ENCODE measurements around the gene GLTPD2.
A peak's percentile ranks its signal among the peaks of the same experiment; 100 is the strongest.

GLTPD2 gene

DNA sequence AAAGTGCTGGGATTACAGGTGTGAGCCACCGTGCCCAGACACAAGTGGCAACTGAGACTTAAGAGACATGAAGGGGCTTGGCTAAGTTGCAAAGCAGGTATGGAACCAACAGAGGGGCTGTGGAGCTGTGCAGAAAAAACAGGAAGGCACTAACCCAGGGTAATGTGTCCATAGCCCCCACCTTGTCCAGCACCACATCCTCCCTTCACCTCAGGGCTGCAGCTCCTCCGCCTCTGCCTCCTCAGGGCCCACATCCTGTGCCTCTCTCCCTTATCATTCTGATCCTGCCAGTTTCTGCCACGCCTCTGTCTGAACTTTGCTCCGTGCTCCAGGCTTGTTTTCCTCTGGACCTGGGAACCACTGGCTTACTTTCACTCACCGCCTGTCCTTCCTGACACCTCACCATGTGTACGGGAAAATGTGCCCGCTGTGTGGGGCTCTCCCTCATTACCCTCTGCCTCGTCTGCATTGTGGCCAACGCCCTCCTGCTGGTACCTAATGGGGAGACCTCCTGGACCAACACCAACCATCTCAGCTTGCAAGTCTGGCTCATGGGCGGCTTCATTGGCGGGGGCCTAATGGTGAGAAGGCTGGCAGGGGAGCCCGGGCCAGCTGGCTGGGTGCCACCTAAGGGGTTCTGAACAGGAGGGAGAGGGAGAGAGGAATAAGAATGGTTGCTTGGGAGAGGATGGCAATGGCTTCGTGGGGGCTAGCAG lies 17.1 kb upstream of the GLTPD2 start, which contains the start of gene TM4SF5:
TM4SF5 (plus strand) TSS at position 368 of the 716 bp plus-strand sequence; CDS start at position 405, 37 bp downstream.
- DNase-seq, result no peak

DNA sequence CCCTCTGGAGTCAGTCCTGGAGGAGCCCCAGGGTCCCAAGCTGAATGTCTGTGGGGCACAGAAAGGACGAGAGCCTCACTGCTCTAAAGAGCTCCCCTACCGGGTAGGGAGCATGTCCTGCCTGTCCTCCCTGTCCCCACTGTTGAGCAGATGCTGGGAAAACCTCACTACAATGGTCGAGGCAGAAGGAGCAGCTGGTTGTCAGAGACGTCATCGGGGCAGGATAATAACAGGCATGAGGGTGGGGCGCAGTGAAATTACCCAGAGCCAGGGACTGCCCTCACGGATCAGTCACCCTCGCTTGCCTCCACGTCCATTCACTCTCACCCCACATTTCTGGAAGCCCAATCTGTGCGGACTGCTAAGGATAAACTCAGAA lies 16.5 kb upstream of the GLTPD2 start:
- no peak for DNase-seq

DNA sequence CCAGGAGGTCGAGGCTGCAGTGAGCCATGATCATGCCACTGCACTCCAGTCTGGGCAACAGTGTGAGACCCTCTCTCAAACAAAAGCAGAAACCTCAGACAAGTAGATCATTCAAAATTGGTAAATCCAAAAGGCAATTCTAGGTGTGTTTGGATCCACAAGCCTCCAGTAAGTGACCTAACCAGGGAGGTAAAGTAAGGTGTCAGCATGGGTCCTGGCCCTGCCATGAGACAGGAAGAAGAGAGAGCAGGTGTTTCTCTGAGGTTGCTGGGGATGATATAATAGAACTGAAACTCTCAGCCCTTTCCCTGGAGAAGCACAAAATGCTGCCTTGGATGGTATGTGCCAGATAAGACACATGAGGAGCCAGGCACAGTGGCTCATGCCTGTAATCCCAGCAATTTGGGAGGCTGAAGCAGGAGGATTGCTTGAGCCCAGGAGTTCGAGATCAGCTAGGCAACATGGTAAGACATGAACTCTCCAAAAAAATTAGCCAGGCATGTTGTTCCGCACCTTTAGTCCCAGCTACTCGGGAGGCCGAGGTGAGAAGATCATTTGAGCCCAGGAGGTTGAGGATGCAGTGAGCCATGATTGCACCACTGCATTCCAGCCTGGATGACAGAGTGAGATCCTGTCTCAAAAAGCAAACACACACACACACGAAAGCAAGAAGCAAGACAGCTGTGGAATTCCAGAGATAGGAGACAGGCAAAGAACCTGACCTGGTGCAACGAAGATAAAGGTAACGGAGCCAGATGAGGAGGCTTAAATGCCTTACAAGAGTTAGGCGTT lies 10.6 kb upstream of the GLTPD2 start:
- DNase-seq, result no peak

DNA sequence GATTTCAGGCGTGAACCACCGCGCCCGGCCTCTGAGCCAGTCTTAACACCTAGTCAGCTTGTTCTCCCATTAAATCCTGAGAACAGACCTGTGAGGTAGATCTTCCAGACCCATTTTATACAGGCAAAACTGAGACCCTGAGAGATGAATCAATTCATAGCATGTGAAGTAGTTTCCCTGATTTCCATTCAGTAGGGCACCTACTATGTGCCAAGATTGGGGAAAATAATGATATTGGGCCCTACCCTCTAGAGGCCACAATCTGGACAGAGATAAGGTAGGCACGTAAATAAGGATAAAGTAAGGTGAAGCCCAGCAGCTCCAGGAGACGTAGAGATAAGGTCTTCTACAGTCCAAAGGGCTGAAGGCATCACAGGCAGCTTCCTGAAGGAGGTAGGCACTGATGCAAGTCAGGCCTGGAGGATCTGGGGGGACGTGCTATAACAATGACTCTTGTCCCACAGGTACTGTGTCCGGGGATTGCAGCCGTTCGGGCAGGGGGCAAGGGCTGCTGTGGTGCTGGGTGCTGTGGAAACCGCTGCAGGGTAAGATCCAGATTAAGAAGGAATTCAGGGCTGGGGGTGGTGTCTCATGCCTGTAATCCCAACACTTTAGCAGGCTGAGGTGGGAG lies 8.3 kb upstream of the GLTPD2 start:
- no peak for DNase-seq

DNA sequence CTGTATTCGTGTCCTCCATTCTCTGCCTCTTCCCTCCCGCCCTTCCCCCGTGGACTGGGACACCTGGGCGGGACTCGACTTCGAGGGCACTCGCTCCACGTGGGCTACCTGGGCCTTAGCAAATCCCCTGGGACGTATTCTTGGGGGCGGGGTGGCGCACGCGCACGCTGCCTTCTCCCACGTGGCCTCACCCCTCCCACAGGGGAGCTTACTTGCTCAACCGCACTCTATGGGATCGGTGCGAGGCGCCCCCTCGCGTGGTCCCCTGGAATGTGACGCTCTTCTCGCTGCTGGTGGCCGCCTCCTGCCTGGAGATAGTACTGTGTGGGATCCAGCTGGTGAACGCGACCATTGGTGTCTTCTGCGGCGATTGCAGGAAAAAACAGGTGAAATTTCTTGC lies 6.1 kb upstream of the GLTPD2 start:
- peak; percentile 53 to 70 (median 60) for DNase-seq

DNA sequence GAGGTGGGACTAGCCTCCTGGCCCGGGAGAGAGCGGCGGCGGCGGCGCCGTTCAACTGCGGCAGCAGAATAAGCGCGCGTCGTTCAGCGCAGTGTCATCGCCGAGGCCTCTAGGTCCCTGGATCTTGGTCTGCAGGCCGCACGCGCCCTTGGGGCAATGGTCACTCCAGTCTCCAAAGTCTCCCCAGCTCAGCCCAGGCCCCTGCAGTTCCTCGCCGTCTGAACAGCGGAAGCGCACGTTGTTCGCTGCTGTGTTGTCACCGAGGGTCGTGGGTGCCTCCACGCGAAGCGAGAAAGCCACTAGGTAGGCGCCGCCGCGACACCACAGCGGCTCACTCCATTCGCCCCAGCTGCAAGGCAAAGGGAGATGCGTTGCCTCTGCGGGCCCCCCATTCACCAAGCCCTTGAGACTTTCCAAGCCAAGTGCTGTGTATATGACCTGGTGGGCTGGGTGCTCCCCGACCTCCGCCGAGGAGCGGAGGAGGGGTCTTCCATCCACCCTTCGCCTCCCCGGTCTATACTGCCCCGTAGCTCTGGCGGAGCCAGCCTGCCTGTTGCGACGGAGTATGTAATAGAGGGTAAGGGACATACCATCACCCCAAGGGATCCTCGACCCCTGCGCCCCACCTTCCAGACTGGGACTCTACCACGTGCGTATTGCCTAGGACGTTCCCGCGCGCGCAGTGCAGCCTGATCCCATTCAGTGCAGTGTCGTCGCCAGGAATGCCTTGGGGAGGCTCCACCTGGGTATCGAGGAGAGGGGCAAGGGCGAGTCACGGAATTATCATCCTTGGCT lies 3.3 kb upstream of the GLTPD2 start:
- peak in 3 of 4 experiments; percentile 26 to 53 (median 36) for DNase-seq

DNA sequence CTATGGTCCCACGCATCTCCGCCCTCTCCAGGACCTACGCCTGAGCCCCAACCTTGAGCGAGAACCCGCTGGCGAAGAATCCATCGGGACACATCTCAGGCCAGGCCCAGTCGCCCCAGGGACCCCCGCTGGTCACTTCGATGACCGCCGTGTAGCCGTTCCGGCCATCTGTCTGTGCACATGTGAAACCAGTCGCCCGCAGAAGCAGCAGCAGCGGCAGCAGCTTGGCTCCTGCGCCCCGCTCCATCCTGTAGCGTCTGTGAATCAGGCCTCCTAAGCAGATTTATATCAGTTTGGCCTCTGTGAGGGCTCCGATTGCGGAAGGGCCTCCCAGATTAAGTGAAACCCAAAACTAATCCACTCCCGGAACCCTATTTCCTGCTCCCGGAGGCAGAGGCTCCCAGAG lies 2.7 kb upstream of the GLTPD2 start, which contains the start of gene VMO1:
VMO1 (minus strand) TSS at position 259 of the 406 bp plus-strand sequence; CDS start at position 247, 12 bp downstream.
- DNase-seq, result peak; percentile 36 to 58 (median 44)

DNA sequence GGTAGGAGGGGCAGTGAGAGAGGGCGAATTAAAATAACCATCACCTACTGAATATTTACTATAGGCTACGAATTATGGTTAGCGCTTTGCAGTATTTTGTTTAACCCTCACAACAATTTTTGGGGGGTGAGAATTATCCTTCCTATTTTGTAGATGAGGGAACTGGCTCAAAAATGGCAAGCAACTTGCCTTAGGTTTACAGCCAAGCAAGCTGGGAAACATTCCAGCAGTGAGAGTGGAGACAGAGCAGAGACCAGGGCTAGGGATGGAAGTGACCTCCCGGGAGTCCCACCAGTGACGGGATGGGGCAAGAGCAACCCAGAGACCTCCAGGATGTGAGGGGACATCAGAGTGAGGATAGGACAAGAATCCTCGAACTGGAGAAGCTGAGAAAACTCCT lies 2.2 kb upstream of the GLTPD2 start:
- no peak for DNase-seq

DNA sequence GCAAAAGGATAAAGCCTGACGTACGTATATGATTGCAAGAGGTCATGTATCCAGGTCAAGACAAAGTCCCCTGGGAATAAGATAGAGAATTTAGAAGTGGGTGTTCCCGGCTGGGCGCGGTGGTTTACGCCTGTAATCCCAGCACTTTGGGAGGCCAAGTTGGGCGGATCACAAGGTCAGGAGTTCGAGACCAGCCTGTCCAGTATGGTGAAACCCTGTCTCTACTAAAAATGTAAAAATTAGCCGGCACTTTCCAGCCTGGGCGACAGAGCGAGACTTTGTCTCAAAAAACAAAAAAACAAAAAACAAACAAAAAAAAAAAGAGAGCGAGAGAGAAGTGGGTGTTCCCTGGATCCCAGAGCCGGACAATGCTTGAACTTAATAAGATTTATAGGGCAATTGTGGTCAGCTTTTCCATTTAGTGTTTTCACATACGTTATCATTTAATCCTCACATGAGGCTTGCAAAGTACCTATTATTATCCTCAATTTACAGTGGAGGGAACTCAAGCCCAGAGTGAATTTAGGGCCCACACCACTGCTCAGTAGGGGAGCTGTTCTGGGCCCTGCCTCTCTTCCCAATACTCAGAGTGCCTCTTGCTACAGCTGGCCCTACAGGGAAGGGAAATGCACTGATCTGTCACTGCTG lies 481 bp upstream of the GLTPD2 start:
- DNase-seq, result peak in 1 of 4 experiments; percentile 21

DNA sequence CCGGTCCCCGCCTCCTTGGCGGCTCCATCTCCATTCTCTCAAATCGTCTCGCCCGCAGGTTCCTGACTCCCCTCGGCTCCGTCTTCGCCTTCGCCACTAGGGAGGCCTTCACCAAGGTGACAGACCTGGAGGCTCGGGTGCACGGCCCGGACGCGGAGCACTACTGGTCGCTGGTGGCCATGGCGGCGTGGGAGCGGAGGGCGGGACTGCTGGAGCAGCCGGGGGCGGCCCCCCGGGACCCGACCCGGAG lies 862 bp downstream of the GLTPD2 start:
- no peak for DNase-seq

DNA sequence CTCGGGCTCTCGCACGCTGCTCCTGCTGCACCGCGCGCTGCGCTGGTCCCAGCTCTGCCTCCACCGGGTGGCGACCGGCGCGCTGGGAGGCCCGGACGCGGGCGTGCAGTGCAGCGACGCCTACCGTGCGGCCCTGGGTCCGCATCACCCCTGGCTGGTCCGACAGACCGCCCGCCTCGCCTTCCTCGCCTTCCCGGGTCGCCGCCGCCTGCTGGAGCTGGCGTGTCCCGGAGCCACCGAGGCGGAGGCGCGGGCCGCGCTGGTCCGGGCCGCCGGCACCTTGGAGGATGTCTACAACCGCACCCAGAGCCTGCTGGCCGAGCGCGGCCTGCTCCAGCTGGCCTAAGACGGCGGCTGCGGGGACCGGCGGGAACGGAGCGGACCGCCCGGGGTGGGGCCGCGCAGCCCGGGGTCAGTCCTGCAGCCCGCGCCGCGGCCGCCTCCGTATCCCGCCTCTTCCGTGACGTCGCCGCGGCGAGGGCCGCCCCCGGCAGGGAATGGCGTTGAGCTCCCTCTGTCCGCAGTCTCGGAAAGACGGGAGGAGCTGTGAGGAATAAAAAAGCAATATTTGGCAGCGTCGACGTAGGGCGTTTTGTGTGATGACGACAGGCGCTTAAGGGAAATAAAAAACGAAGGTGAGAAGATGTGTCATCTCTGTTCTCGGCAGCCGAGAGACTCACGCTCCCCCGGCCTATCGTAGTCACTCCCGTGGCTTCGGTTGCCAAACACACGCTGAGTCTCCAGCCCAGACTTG lies 1.4 kb downstream of the GLTPD2 start:
- peak; percentile 88 to 95 (median 92) for DNase-seq

DNA sequence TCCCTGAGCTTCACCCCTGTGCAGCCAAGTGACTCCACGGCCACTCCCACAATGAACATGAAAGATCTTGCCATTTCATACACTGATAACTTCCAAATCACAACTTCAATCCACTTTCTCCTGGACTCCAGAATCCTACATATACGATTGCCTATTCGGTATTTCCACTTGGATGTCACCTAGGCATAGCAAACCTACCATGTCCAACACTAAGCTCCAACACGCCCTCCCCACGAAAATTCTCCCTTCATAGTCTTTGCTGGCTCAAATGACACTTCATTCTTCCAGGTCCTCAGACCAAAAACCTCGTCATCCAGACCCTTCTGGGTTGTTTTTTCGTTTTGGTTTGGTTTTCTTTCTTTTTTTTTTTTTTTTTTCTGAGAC lies 1.9 kb downstream of the GLTPD2 start:
- DNase-seq, result no peak

DNA sequence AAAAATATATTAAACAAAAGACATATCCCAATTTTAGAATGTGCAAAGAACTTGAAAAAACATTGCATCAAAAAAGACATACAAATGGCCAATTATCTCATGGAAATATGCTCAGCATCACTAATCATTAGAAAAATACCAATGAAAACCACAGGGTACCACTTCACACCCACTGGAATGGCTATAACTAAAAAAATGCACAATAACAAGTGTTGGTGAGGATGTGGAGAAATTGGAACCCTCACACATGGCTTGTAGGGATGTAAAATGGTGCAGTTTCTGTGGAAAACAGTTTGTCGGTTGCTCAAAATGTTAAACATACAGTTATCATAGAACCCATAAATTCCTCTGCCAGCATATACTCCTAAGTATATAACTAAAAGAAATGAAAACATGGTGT lies 6.4 kb downstream of the GLTPD2 start:
- no peak for DNase-seq

DNA sequence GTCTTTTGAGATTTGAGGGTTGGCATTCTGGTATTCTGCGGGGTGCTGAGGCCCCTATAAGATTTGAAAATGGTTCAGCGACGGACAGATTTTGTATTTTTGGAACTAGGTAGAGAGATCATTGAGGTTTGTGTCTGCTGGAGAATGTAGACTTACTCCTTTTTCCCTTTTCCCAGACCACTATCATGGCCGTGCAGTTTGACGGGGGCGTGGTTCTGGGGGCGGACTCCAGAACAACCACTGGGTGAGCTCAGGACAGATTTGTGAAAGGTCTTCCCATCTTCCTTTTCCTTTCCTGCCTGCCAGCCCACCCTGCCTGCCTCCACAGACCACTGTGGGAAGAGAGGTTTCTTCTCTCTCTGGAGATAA lies 7.8 kb downstream of the GLTPD2 start:
- DNase-seq, result peak; percentile 46 to 67 (median 56)

DNA sequence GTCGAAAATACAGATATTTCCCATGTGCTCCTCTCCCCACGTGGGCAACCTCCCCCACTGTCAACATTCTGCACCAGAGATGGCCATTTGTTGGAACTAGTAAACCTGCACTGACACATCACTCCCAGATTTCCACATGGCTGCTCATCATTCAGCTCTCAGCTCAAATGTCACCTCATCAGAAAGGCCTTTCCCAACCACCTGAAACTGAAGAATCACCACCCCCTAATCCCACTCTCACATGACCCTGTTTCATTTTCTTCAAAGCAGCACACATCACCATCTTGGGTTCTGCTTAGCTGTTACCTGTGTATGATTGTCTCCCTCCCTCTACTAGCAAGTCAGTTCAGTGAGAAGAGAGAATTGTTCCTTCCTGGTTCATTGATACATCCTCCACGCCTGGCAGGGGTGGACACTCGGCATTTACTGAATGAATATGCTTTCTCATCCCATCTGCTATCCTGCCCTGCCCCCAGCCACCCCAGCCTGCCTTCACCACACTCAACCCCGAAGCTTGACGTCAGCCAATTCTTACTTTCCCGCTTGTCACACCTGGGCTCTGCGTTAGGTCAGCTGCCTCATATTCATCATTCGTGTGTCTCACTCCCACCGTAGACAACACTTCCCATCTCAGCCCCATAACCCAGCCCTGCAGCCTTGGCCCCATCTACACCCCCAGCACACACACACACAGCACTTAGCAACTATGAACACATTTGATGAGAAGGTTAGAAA lies 11.9 kb downstream of the GLTPD2 start:
- no peak for DNase-seq

DNA sequence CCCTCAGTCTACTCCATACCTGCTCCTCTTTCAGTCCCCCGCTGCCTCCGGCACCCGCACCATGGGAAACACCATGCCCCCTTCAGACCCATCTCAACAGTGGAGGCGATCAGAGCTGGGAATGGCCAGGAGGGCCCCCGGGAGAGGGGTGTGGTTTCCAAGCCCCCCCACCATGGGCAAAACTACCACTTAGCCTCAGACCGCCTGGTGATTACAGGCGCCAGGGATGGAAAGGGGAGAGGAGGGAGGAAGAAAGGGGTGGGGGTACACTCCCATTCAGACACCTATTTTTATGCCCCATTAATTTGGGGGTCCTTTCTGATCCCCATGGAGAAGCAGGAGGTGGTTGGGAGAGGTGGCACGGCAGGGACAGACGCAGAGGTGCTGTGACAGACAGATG lies 13.5 kb downstream of the GLTPD2 start, which contains the start of gene C17orf114:
C17orf114 (minus strand) TSS at position 101 of the 400 bp plus-strand sequence.
- DNase-seq, result no peak

DNA sequence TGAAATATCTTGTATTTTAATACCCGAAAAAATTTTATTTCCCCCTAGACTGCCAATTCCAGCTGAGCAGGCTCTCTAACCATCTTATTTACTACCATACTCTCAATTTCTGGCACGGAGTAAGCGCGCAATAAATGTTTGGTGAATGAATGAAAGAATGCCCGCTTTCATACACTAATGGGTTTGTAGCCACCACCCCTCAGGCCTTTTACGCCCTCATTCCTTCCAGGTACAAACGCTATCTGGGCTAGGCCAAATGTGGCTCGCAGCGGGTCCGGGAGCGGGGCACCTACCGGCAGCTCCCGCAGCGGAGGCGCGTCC lies 17.7 kb downstream of the GLTPD2 start:
- no peak for DNase-seq

DNA sequence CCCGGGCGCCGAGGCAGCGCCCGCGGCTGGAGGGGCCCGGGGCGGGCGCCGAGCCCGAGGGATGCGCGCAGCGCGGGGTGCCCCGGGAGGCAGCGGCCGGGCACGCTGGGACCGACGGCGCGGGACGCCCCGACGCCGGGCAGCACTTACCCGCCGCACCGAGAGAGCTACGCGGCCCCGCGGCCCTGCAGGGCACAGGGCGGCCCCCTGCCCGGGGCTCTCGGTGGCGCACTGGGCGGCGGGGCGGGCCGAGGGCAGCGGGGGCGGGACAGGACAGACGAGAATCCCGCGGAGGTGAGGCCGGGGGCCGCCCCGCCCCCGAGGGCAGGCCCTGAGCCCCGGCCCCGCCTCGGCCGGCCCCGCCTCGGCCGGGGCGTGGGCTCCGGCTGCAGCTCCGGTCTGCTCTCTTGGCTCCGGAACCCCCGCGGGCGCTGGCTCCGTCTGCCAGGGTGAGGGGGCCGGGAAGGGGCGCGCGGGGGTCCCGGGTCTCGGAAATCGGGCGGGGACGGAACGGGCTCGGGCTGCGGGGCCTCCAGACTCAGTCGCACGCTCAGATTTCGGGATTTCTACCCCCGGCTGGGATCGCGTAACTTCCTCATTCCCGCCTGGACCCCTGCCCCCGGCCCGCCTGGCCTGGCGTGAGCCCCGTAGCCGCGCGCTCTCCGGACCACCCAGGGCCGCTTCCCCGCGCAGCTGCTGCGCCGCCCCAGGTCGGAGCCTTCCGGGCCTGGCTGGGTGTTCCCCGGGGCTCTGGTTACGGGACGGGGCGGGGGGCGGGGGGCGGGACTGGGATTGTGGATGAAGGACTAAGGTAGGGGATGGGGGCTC lies 18.2 kb downstream of the GLTPD2 start, which contains the start of gene PLD2:
PLD2 (plus strand) TSS at position 376 of the 828 bp plus-strand sequence. CDS start 621 bp downstream, outside the sequence.
- peak; percentile 92 to 97 (median 95) for DNase-seq

DNA sequence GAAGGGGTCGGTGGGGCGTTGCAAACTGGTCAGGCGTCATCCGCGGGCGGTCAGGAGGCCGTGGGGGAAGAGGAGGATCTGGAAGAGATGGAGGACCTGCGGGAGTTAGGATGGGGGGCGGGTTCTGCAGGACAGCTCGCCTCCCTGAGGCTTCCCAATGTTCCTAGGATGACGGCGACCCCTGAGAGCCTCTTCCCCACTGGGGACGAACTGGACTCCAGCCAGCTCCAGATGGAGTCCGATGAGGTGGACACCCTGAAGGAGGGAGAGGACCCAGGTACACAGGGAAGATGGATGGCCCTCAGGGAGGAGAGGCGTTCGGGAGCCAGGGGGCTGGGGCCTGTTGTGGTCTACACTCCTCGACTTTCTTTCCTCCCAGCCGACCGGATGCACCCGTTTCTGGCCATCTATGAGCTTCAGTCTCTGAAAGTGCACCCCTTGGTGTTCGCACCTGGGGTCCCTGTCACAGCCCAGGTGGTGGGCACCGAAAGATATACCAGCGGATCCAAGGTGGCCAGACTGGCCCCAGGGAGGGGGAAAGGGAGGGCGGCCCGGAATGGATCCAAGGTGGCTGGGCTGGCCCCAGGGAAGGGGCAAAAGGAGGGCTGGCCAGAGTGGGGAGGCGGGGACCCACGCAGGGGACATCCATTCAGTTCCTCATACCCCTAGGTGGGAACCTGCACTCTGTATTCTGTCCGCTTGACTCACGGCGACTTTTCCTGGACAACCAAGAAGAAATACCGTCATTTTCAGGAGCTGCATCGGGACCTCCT lies 19.0 kb downstream of the GLTPD2 start:
- DNase-seq, result no peak

Measured in suppressor macrophage (primary cell).